ENCODE measurements around the gene ANXA5.

Gene ANXA5

GRCh38 chr4:121632636-121633035 lies 64.1 kb downstream of the ANXA5 start:
- DNase-seq: no peak

Data from NCI-H2029 (cell line).